Ishikawa (cell line): Measurements from ENCODE around the gene CD8B2.

Source experiments
- CEBPB ChIP-seq: IDR thresholded peaks from 2 replicates; pipeline ENCODE4 v1.6.1; 2012
- CREB1 ChIP-seq: IDR thresholded peaks from 2 replicates; pipeline ENCODE4 v1.6.1; 2012; ENCODE audit warnings: low read depth
- EGR1 ChIP-seq: IDR thresholded peaks from 2 replicates; pipeline ENCODE4 v1.6.1; 2012
- EP300 ChIP-seq: IDR thresholded peaks from 2 replicates; pipeline ENCODE4 v1.6.1; 2012; ENCODE audit warnings: borderline replicate concordance
- FOXM1 ChIP-seq: IDR thresholded peaks from 2 replicates; pipeline ENCODE4 v1.6.1; 2012; ENCODE audit warnings: low read depth, borderline replicate concordance
- MAX ChIP-seq: IDR thresholded peaks from 2 replicates; pipeline ENCODE4 v1.6.1; 2012
- NFIC ChIP-seq: IDR thresholded peaks from 2 replicates; pipeline ENCODE4 v1.6.1; 2012
- RAD21 ChIP-seq: IDR thresholded peaks from 2 replicates; pipeline ENCODE4 v1.6.1; 2012; ENCODE audit warnings: low read depth
- REST ChIP-seq: IDR thresholded peaks from 2 replicates; pipeline ENCODE4 v1.6.1; 2012; ENCODE audit warnings: low read depth, mild to moderate bottlenecking
- TAF1 ChIP-seq: IDR thresholded peaks from 2 replicates; pipeline ENCODE4 v1.6.1; 2012; ENCODE audit warnings: low read depth, mild to moderate bottlenecking
- TCF12 ChIP-seq: IDR thresholded peaks from 2 replicates; pipeline ENCODE4 v1.6.1; 2012; ENCODE audit warnings: low read depth
- TEAD4 ChIP-seq: IDR thresholded peaks from 2 replicates; pipeline ENCODE4 v1.6.1; 2012
- USF1 ChIP-seq: IDR thresholded peaks from 2 replicates; pipeline ENCODE4 v1.6.1; 2012
- YY1 ChIP-seq: IDR thresholded peaks from 2 replicates; pipeline ENCODE4 v1.6.1; 2012; ENCODE audit warnings: low read depth
- ZBTB7A ChIP-seq: IDR thresholded peaks from 2 replicates; pipeline ENCODE4 v1.6.1; 2012; ENCODE audit warnings: low read depth

Gene CD8B2

GRCh38 chr2:106521016-106521415, 33.9 kb downstream of the CD8B2 start:
- TF ChIP-seq CEBPB, result no peak
- no peak for TF ChIP-seq ZBTB7A
- no peak for TF ChIP-seq TAF1
- no peak for TF ChIP-seq TEAD4
- TF ChIP-seq REST, result no peak
- no peak for TF ChIP-seq NFIC
- TF ChIP-seq RAD21, result no peak
- TF ChIP-seq EP300, result no peak
- TF ChIP-seq CREB1, result no peak
- TF ChIP-seq EGR1, result no peak
- no peak for TF ChIP-seq USF1
- TF ChIP-seq TCF12, result no peak
- TF ChIP-seq MAX, result no peak
- no peak for TF ChIP-seq YY1
- TF ChIP-seq FOXM1, result no peak

- TF ChIP-seq TAF1 (no peak), MAX (no peak), ZBTB7A (no peak), CEBPB (no peak), EP300 (no peak), FOXM1 (no peak), REST (no peak), EGR1 (no peak), CREB1 (no peak), USF1 (no peak), TEAD4 (no peak), RAD21 (no peak), NFIC (no peak), YY1 (no peak), TCF12 (no peak)
These were observed 37.0 kb downstream of the CD8B2 start for GRCh38 chr2:106523976-106524665.

- TF ChIP-seq USF1 (no peak), ZBTB7A (no peak), REST (no peak), TCF12 (no peak), YY1 (no peak), CEBPB (no peak), FOXM1 (no peak), EGR1 (no peak), RAD21 (no peak)
These were observed 43.7 kb downstream of the CD8B2 start for GRCh38 chr2:106530866-106531265.

- TF ChIP-seq EGR1 (no peak), USF1 (no peak), MAX (no peak), TAF1 (no peak), CREB1 (no peak), RAD21 (no peak), TEAD4 (no peak), FOXM1 (no peak)
These were observed 44.6 kb downstream of the CD8B2 start for GRCh38 chr2:106531676-106532214.
